Fibroblast of lung (primary cell): ENCODE measurements around the gene GRM8. TPM values are rescaled to one million over a fixed set of nuclear protein-coding genes. Genes with fewer than 3 reads are reported as not detected.

Experiments used
- DNase-seq, 2 donors: peaks; one replicate each; pipeline versions ENCODE4 v3.0.0 to v3.0.0-alpha.2; 2010; ENCODE audit warnings: low read depth in 2 of 2
- H2AFZ ChIP-seq: 2 replicates; pipeline ENCODE4 v1.5.1; 2012; ENCODE audit warnings: low read length, control low read depth, inconsistent platforms
- H3K27ac ChIP-seq: 2 replicates; pipeline ENCODE4 v1.5.1; 2011; ENCODE audit warnings: low read length, control low read depth; ENCODE audit not compliant: insufficient read depth
- H3K27me3 ChIP-seq: 2 replicates; pipeline ENCODE4 v1.5.1; 2011; ENCODE audit warnings: mild to moderate bottlenecking, low read length; ENCODE audit not compliant: control insufficient read depth, insufficient read depth
- H3K36me3 ChIP-seq: 2 replicates; pipeline ENCODE4 v1.5.1; 2011; ENCODE audit warnings: low read length; ENCODE audit not compliant: control insufficient read depth, insufficient read depth
- H3K4me1 ChIP-seq: 2 replicates; pipeline ENCODE4 v1.5.1; 2011; ENCODE audit warnings: low read length; ENCODE audit not compliant: control insufficient read depth, insufficient read depth; ENCODE audit errors: extremely low read depth
- H3K4me2 ChIP-seq: 2 replicates; pipeline ENCODE4 v1.5.1; 2011; ENCODE audit warnings: low read length, control low read depth; ENCODE audit not compliant: insufficient read depth; ENCODE audit errors: extremely low read depth
- H3K4me3 ChIP-seq, 4 experiments: fragments of 200-600 bp in 1 of 4; sonication (generic) in 1 of 4; replicated peaks in 1 of 4; 2 replicates each; pipeline ENCODE4 v1.5.1; 2011 to 2016; ENCODE audit warnings: low read length in 4 of 4, low read depth in 3 of 4, mild to moderate bottlenecking in 3 of 4, control low read depth in 2 of 4, inconsistent platforms in 1 of 4, mixed read lengths in 1 of 4; ENCODE audit not compliant: insufficient read depth in 1 of 4; ENCODE audit errors: control extremely low read depth in 1 of 4
- H3K79me2 ChIP-seq: 2 replicates; pipeline ENCODE4 v1.5.1; 2012; ENCODE audit warnings: mild to moderate bottlenecking, low read length, inconsistent platforms; ENCODE audit not compliant: control insufficient read depth, insufficient read depth
- H3K9ac ChIP-seq: 2 replicates; pipeline ENCODE4 v1.5.1; 2011; ENCODE audit warnings: mild to moderate bottlenecking, low read length, control low read depth; ENCODE audit not compliant: insufficient read depth
- H3K9me3 ChIP-seq: 2 replicates; pipeline ENCODE4 v1.5.1; 2012; ENCODE audit warnings: low read depth, low read length; ENCODE audit not compliant: control insufficient read depth, insufficient read depth
- H4K20me1 ChIP-seq: 2 replicates; pipeline ENCODE4 v1.5.1; 2011; ENCODE audit warnings: low read length; ENCODE audit not compliant: control insufficient read depth, insufficient read depth; ENCODE audit errors: extremely low read depth
- CTCF ChIP-seq, 2 donors: IDR thresholded peaks in 1 of 2; conservative IDR thresholded peaks in 1 of 2; 1 replicate in 1 of 2; 2 replicates in 1 of 2; pipeline ENCODE4 v1.5.1; 2011 to 2012; ENCODE audit warnings: low read length in 2 of 2, control low read depth in 1 of 2, inconsistent platforms in 1 of 2, low read depth in 1 of 2, mild to moderate bottlenecking in 1 of 2
- EZH2 ChIP-seq: IDR thresholded peaks from 2 replicates; pipeline ENCODE4 v1.5.1; 2012; ENCODE audit warnings: low read length, control low read depth, mild to moderate bottlenecking; ENCODE audit errors: missing control alignments
- polyA plus RNA-seq, 2 donors: library from polyadenylated mRNA; depleted of rRNA in 1 of 2; stranded (reverse) in 1 of 2; unstranded in 1 of 2; fragments of >200 nt; gene quantifications; 2 replicates each; pipeline ENCODE4 v1.2.1, GENCODE V29; 2011 to 2012; ENCODE audit warnings: missing spikeins in 1 of 2
- total RNA-seq: library from RNA; depleted of rRNA; stranded (reverse); fragments of >200 nt; gene quantifications from 2 replicates; pipeline ENCODE4 v1.2.1, GENCODE V29; 2014

The GRM8 gene
- total and polyA plus RNA-seq, 2 donors (not counting 1 experiment from before 2014, with no cell fraction given) = not detected

GRCh38 chr7:127187740-127188139 lies 65.0 kb downstream of the GRM8 start:
- Histone ChIP-seq H3K9ac (no peak overlapping the region), H4K20me1 (no peaks in the 10 kb centered on the region), H3K36me3 (no peaks in the 10 kb centered on the region), H3K9me3 (no peaks in the 10 kb centered on the region), H3K4me3 (no peak overlapping the region), H3K27me3 (no peaks in the 10 kb centered on the region), H2AFZ (no peak overlapping the region), H3K79me2 (no peaks in the 10 kb centered on the region), H3K27ac (no peak overlapping the region), H3K4me2 (no peak overlapping the region), H3K4me1 (no peaks in the 10 kb centered on the region)
- TF ChIP-seq CTCF (conservative IDR thresholded peaks at IDR 0.05 in 1 of 2, IDR thresholded peaks at IDR 0.05 in 1 of 2; ENCODE audit: low read depth in 1 of 2, low read length in 2 of 2) (no peak), EZH2 (no peak)
- no peak for DNase-seq

- TF ChIP-seq EZH2 = no peak
- no peaks in the 10 kb centered on the region for H3K27me3 ChIP-seq
- no peak overlapping the region for H2AFZ ChIP-seq
- no peak overlapping the region for H3K4me2 ChIP-seq
- no peak overlapping the region for H3K27ac ChIP-seq
- H3K79me2 ChIP-seq = no peaks in the 10 kb centered on the region
- DNase-seq = no peak
- no peaks in the 10 kb centered on the region for H3K9me3 ChIP-seq
- H4K20me1 ChIP-seq = no peaks in the 10 kb centered on the region
- H3K4me1 ChIP-seq = no peaks in the 10 kb centered on the region
- H3K36me3 ChIP-seq = no peaks in the 10 kb centered on the region
- no peak overlapping the region for H3K4me3 ChIP-seq
- H3K9ac ChIP-seq = no peak overlapping the region
Observed at GRCh38 chr7:127186686-127187085, 66.1 kb downstream of the GRM8 start.

GRCh38 chr7:127177156-127177555 lies 75.6 kb downstream of the GRM8 start:
- Histone ChIP-seq H3K79me2 (no peaks in the 10 kb centered on the region), H3K36me3 (no peaks in the 10 kb centered on the region), H3K4me3 (no peak overlapping the region), H3K4me2 (no peak overlapping the region), H3K9me3 (no peaks in the 10 kb centered on the region), H3K9ac (no peak overlapping the region), H3K4me1 (no peaks in the 10 kb centered on the region), H4K20me1 (no peaks in the 10 kb centered on the region), H3K27me3 (no peaks in the 10 kb centered on the region), H2AFZ (no peak overlapping the region), H3K27ac (no peak overlapping the region)
- TF ChIP-seq CTCF (conservative IDR thresholded peaks at IDR 0.05 in 1 of 2, IDR thresholded peaks at IDR 0.05 in 1 of 2; ENCODE audit: low read depth in 1 of 2, low read length in 2 of 2) (no peak), EZH2 (no peak)
- DNase-seq = no peak
